Measurements from ENCODE around the gene FLCN. TPM values are rescaled to one million over a fixed set of nuclear protein-coding genes. Genes with fewer than 3 reads are reported as not detected.

Gene FLCN
- total and polyA plus RNA-seq, 4 donors, result 8.5 to 46.7 (median 28.4) TPM

DNA sequence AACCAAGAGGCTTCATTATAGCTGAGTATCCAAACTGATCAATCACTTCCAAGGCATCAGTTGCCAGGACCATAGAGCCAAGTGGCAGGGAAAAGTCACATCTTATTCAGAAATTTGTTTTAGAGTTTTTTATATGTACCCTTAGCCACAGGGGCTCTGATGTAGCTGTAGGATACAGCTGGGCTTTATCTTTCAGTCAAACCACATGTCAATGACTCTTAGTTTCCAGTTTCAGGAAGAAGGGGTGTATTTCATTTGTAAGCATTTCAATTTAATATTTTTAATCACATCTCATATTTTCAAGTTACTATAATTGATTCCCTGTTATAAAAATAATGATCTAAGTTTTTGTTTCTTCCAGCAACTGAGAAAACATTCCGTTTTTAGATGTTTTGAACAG is 2.9 kb upstream of the FLCN start:
- Histone ChIP-seq H3K4me1 (ENCODE audit: control insufficient read depth in 4 of 4, insufficient read depth in 4 of 4, low read length in 3 of 4) (peaks cover 0 to 20% (median 15%) of the 10 kb centered on the region in 4 donors), H3K4me3 (ENCODE audit: low read depth in 1 of 3, low read length in 3 of 3) (no peak overlapping the region), H3K36me3 (ENCODE audit: control insufficient read depth in 4 of 4, insufficient read depth in 3 of 4, low read depth in 1 of 4, low read length in 3 of 4) (no peaks in the 10 kb centered on the region), H3K9me3 (ENCODE audit: control insufficient read depth in 4 of 4, low read length in 3 of 4) (no peaks in the 10 kb centered on the region), H3K27me3 (ENCODE audit: control insufficient read depth in 4 of 4, insufficient read depth in 4 of 4, low read length in 3 of 4) (no peaks in the 10 kb centered on the region), H3K27ac (ENCODE audit: low read depth in 1 of 2, low read length in 2 of 2) (no peak overlapping the region), H3K9ac (ENCODE audit: low read depth in 1 of 2, low read length in 2 of 2) (no peak overlapping the region)
- no peak for DNase-seq (ENCODE audit: low spot score)
- no peak for TF ChIP-seq SP1 (IDR thresholded peaks at IDR 0.05)
- TF ChIP-seq, protein P1, sequence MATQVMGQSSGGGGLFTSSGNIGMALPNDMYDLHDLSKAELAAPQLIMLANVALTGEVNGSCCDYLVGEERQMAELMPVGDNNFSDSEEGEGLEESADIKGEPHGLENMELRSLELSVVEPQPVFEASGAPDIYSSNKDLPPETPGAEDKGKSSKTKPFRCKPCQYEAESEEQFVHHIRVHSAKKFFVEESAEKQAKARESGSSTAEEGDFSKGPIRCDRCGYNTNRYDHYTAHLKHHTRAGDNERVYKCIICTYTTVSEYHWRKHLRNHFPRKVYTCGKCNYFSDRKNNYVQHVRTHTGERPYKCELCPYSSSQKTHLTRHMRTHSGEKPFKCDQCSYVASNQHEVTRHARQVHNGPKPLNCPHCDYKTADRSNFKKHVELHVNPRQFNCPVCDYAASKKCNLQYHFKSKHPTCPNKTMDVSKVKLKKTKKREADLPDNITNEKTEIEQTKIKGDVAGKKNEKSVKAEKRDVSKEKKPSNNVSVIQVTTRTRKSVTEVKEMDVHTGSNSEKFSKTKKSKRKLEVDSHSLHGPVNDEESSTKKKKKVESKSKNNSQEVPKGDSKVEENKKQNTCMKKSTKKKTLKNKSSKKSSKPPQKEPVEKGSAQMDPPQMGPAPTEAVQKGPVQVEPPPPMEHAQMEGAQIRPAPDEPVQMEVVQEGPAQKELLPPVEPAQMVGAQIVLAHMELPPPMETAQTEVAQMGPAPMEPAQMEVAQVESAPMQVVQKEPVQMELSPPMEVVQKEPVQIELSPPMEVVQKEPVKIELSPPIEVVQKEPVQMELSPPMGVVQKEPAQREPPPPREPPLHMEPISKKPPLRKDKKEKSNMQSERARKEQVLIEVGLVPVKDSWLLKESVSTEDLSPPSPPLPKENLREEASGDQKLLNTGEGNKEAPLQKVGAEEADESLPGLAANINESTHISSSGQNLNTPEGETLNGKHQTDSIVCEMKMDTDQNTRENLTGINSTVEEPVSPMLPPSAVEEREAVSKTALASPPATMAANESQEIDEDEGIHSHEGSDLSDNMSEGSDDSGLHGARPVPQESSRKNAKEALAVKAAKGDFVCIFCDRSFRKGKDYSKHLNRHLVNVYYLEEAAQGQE (IDR thresholded peaks at IDR 0.05), result no peak
- no peak for TF ChIP-seq TAF1 (conservative IDR thresholded peaks at IDR 0.05)
- TF ChIP-seq, protein P2, sequence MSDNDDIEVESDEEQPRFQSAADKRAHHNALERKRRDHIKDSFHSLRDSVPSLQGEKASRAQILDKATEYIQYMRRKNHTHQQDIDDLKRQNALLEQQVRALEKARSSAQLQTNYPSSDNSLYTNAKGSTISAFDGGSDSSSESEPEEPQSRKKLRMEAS (IDR thresholded peaks at IDR 0.05), result no peak
- no peak for TF ChIP-seq GABPA (IDR thresholded peaks at IDR 0.05 in 1 of 2, conservative IDR thresholded peaks at IDR 0.05 in 1 of 2)
- TF ChIP-seq HNF4G (IDR thresholded peaks at IDR 0.05), result no peak
- no peak for TF ChIP-seq EGR1 (IDR thresholded peaks at IDR 0.05; ENCODE audit: low read depth in 2 of 2)
- TF ChIP-seq, protein P3, sequence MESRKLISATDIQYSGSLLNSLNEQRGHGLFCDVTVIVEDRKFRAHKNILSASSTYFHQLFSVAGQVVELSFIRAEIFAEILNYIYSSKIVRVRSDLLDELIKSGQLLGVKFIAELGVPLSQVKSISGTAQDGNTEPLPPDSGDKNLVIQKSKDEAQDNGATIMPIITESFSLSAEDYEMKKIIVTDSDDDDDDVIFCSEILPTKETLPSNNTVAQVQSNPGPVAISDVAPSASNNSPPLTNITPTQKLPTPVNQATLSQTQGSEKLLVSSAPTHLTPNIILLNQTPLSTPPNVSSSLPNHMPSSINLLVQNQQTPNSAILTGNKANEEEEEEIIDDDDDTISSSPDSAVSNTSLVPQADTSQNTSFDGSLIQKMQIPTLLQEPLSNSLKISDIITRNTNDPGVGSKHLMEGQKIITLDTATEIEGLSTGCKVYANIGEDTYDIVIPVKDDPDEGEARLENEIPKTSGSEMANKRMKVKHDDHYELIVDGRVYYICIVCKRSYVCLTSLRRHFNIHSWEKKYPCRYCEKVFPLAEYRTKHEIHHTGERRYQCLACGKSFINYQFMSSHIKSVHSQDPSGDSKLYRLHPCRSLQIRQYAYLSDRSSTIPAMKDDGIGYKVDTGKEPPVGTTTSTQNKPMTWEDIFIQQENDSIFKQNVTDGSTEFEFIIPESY (IDR thresholded peaks at IDR 0.05), result no peak
- TF ChIP-seq JUND (IDR thresholded peaks at IDR 0.05), result no peak
- TF ChIP-seq NR2F2 (IDR thresholded peaks at IDR 0.05), result no peak
- TF ChIP-seq, protein P4, sequence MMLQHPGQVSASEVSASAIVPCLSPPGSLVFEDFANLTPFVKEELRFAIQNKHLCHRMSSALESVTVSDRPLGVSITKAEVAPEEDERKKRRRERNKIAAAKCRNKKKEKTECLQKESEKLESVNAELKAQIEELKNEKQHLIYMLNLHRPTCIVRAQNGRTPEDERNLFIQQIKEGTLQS (IDR thresholded peaks at IDR 0.05), result no peak
- no peak for TF ChIP-seq FOXA2 (IDR thresholded peaks at IDR 0.05)
- WGBS, result 76% methylated on average over 1 of the region's 1 CpG

DNA sequence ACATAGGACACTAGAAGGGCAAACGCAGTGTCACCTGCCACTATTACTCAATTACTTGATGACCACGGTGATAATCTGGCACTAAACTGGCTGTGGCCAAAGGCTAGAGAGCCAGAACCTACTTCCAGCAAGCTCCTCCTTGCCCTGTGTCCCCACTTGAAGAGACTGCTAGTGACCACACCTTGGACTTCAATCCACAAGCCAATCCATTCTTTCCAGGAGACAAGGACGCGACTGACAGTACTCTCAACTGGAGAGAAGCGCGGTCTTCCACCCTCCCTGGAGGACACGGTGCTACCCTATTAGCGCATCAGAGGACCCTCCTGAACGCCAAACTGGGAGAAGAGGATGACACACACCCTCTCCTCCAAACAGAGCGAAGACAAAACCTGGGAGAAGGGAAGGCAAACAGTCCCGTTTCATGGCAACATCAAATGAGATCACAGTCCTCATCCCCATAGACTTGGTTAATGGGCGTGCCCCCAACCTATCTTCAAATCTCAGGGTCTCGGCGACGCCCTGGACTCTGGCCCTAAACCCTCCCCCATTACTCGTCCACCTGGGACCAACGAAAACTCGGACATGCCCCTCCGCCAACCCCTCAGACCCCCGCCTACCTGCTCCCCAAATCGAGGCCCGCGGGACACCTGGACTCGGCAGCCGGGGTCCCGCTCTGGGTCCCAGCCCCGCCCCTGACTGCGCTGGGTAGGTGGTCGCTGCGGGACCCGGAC is 508 bp downstream of the FLCN start:
- TF ChIP-seq, protein P4 (IDR thresholded peaks at IDR 0.05), result no peak
- TF ChIP-seq NR2F2 (IDR thresholded peaks at IDR 0.05), result no peak
- TF ChIP-seq TAF1 (conservative IDR thresholded peaks at IDR 0.05), result no peak
- peak; percentile 30 to 58 for TF ChIP-seq HNF4A (conservative IDR thresholded peaks at IDR 0.05)
- peak; percentile 40 for TF ChIP-seq YY1 (IDR thresholded peaks at IDR 0.05)
- peak; percentile 23 for TF ChIP-seq FOXA2 (IDR thresholded peaks at IDR 0.05)
- TF ChIP-seq RXRA (IDR thresholded peaks at IDR 0.05), result peak; percentile 18 to 63
- peak in 1 of 2 donors; percentile 36 for TF ChIP-seq JUND (IDR thresholded peaks at IDR 0.05)
- TF ChIP-seq, protein P1 (IDR thresholded peaks at IDR 0.05), result peak; percentile 75
- no peak for TF ChIP-seq GABPA (IDR thresholded peaks at IDR 0.05 in 1 of 2, conservative IDR thresholded peaks at IDR 0.05 in 1 of 2)
- peak; percentile 22 for TF ChIP-seq SP1 (IDR thresholded peaks at IDR 0.05)
- Histone ChIP-seq H3K4me1 (ENCODE audit: control insufficient read depth in 4 of 4, insufficient read depth in 4 of 4, low read length in 3 of 4) (peaks cover 2 to 40% (median 31%) of the 10 kb centered on the region in 4 donors), H3K27ac (ENCODE audit: low read depth in 1 of 2, low read length in 2 of 2) (peak overlapping the region; percentile 93 to 94), H3K36me3 (ENCODE audit: control insufficient read depth in 4 of 4, insufficient read depth in 3 of 4, low read depth in 1 of 4, low read length in 3 of 4) (peaks cover 0 to 5% (median 4%) of the 10 kb centered on the region in 4 donors), H3K9me3 (ENCODE audit: control insufficient read depth in 4 of 4, low read length in 3 of 4) (no peaks in the 10 kb centered on the region), H3K9ac (ENCODE audit: low read depth in 1 of 2, low read length in 2 of 2) (peak overlapping the region; percentile 82 to 96), H3K4me3 (ENCODE audit: low read depth in 1 of 3, low read length in 3 of 3) (peak overlapping the region; percentile 78 to 94 (median 79)), H3K27me3 (ENCODE audit: control insufficient read depth in 4 of 4, insufficient read depth in 4 of 4, low read length in 3 of 4) (no peaks in the 10 kb centered on the region)
- DNase-seq (ENCODE audit: low spot score), result peak; percentile 47
- under 1% methylated on average over 31 of the region's 31 CpGs for WGBS
